Caco-2 (cell line): ENCODE data around the gene KLHL12. TPM values are rescaled to one million over a fixed set of nuclear protein-coding genes. Genes with fewer than 3 reads are reported as not detected.

Experiments used
- BruUV-seq: library from RNA; stranded (reverse); fragments of 400-500 nt; replicated peaks from 2 replicates; lab custom pipeline; 2021; lab: Mats Ljungman, UMichigan
- CTCF ChIA-PET: fragments of 300-600 bp; sonication (Branson Sonifier 250); formaldehyde crosslinking; loops from one replicate; lab custom pipeline; 2022; ENCODE audit warnings: antibody characterized with exemption; lab: Charles Lee
- POLR2A ChIA-PET: fragments of 300-600 bp; sonication (Branson Sonifier 250); formaldehyde crosslinking; loops from one replicate; lab custom pipeline; 2022; ENCODE audit warnings: antibody characterized with exemption; lab: Charles Lee
- DNase-seq, 2 experiments: peaks; one replicate each; pipeline versions ENCODE4 v3.0.0 to v3.0.0-alpha.2; 2020 to 2022
- H3K27me3 ChIP-seq: replicated peaks from 2 replicates; pipeline ENCODE4 v1.6.0; 2011; ENCODE audit warnings: low read length; ENCODE audit not compliant: control insufficient read depth, insufficient read depth
- H3K36me3 ChIP-seq: 2 replicates; pipeline ENCODE4 v1.5.1; 2011; ENCODE audit warnings: low read length; ENCODE audit not compliant: control insufficient read depth, insufficient read depth
- H3K4me1 ChIP-seq: fragments of 250-450 bp; sonication (Bioruptor Pico); 2 replicates; pipeline ENCODE4 v1.5.1; 2020; ENCODE audit warnings: mild to moderate bottlenecking
- H3K4me3 ChIP-seq: 2 replicates; pipeline ENCODE4 v1.5.1; 2011; ENCODE audit warnings: low read depth, mild to moderate bottlenecking, control low read depth, low read length
- H3K9me3 ChIP-seq: fragments of 250-450 bp; sonication (Bioruptor Pico); 2 replicates; pipeline ENCODE4 v1.5.1; 2020; ENCODE audit warnings: mild to moderate bottlenecking, moderate library complexity
- H3K27ac Mint-ChIP-seq: one replicate; pipeline ENCODE4 v1.8.0; 2022; ENCODE audit warnings: mixed read lengths; ENCODE audit not compliant: unreplicated experiment
- H3K27me3 Mint-ChIP-seq: one replicate; pipeline ENCODE4 v1.8.0; 2022; ENCODE audit warnings: mixed read lengths; ENCODE audit not compliant: insufficient read depth, unreplicated experiment
- H3K36me3 Mint-ChIP-seq: one replicate; pipeline ENCODE4 v1.8.0; 2022; ENCODE audit warnings: mild to moderate bottlenecking, mixed read lengths; ENCODE audit not compliant: insufficient read depth, unreplicated experiment
- H3K4me1 Mint-ChIP-seq: one replicate; pipeline ENCODE4 v1.8.0; 2022; ENCODE audit warnings: low read depth, mixed read lengths; ENCODE audit not compliant: unreplicated experiment
- H3K4me3 Mint-ChIP-seq: one replicate; pipeline ENCODE4 v1.8.0; 2022; ENCODE audit warnings: mild to moderate bottlenecking, moderate library complexity, mixed read lengths; ENCODE audit not compliant: unreplicated experiment
- H3K9me3 Mint-ChIP-seq: one replicate; pipeline ENCODE4 v1.8.0; 2022; ENCODE audit warnings: mixed read lengths; ENCODE audit not compliant: unreplicated experiment
- intact Hi-C: fragments of 100-400 bp; cut with micrococcal nuclease; formaldehyde crosslinking; loops from one replicate; pipeline ENCODE4 v1.10.0; 2022; ENCODE audit not compliant: unreplicated experiment
- total RNA-seq: library from RNA; stranded (reverse); gene quantifications from 2 replicates; pipeline ENCODE4 v1.2.3, GENCODE V29; 2022
- TF ChIP-seq, protein P1 (sequence below), 2 experiments: fragments of 200-600 bp in 1 of 2; IDR thresholded peaks; 1 replicate in 1 of 2; 2 replicates in 1 of 2; pipeline versions ENCODE4 v1.5.1 to v1.8.0; 2011 to 2022; ENCODE audit warnings: antibody characterized with exemption in 1 of 2, control low read depth in 1 of 2, inconsistent platforms in 1 of 2, low read depth in 1 of 2, low read length in 1 of 2, mild to moderate bottlenecking in 1 of 2, moderate library complexity in 1 of 2; ENCODE audit not compliant: insufficient read depth in 1 of 2, severe bottlenecking in 1 of 2, unreplicated experiment in 1 of 2

The KLHL12 gene
- total RNA-seq, 1 experiment from 2014 or later = 23.6 TPM

DNA sequence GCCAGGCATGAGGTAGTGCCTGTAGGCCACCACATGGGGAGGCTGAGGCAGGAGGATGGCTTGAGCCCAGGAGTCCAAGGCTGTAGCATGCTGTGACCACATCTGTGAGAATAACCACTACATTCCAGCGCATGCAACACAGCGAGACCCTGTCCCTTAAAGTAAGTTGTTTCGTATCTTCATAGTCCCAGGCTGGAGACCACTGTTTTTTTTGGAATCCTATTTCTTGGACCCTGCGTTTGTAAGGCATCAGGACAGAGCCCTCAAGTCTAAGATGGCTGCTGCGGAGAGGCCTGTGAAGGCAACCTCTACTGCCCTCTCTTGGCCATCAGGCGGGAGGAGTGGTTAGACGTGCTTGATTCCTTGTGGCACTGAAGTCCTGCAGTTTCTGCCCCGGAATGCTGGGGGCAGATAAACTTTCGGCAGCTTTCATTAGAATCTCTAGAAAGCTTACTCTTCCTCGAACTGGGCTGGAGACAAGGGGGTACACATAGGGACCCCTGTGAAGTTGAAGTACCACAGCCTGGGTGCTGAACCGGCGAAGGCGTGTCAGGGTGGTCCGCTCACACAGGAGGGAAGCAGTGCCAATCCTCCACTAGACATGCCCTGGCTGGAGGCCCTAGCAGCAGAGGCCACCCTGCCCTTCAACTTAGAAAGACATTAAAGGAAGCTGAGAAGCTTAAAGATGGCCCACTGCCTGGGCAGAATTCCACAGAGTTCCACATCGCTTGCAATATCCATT is 74.7 kb downstream of the KLHL12 start:
- H3K36me3 Mint-ChIP-seq = peaks cover 44% of the 10 kb centered on the region
- H3K4me1 Mint-ChIP-seq = peaks cover 20% of the 10 kb centered on the region
- CTCF ChIA-PET = no interaction called here
- TF ChIP-seq, protein P1, sequence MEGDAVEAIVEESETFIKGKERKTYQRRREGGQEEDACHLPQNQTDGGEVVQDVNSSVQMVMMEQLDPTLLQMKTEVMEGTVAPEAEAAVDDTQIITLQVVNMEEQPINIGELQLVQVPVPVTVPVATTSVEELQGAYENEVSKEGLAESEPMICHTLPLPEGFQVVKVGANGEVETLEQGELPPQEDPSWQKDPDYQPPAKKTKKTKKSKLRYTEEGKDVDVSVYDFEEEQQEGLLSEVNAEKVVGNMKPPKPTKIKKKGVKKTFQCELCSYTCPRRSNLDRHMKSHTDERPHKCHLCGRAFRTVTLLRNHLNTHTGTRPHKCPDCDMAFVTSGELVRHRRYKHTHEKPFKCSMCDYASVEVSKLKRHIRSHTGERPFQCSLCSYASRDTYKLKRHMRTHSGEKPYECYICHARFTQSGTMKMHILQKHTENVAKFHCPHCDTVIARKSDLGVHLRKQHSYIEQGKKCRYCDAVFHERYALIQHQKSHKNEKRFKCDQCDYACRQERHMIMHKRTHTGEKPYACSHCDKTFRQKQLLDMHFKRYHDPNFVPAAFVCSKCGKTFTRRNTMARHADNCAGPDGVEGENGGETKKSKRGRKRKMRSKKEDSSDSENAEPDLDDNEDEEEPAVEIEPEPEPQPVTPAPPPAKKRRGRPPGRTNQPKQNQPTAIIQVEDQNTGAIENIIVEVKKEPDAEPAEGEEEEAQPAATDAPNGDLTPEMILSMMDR (IDR thresholded peaks at IDR 0.05; ENCODE audit: insufficient read depth in 1 of 2, low read depth in 1 of 2, low read length in 1 of 2, severe bottlenecking in 1 of 2, unreplicated experiment in 1 of 2) = peak; percentile 40 to 78
- peaks cover 18% of the 10 kb centered on the region for H3K36me3 ChIP-seq
- H3K4me3 Mint-ChIP-seq = no peak overlapping the region
- H3K9me3 ChIP-seq = no peaks in the 10 kb centered on the region
- POLR2A ChIA-PET = interaction anchor here (0.7 to 1.5 kb wide), 2 partner anchors 9 to 87 kb away, joined by 3 to 9 read pairs; no protein-coding TSS in a partner anchor
- H3K9me3 Mint-ChIP-seq = no peaks in the 10 kb centered on the region
- no peaks in the 10 kb centered on the region for H3K27me3 ChIP-seq
- no peak overlapping the region for H3K27ac Mint-ChIP-seq
- DNase-seq = peak; percentile 71 to 73
- H3K27me3 Mint-ChIP-seq = no peaks in the 10 kb centered on the region
- H3K4me1 ChIP-seq = peaks cover 20% of the 10 kb centered on the region
- no peak overlapping the region for H3K4me3 ChIP-seq
- no TSS peak for BruUV-seq
- intact Hi-C loops = loop anchor here (1.0 to 2.0 kb wide), 2 partner anchors 41 to 92 kb away; no protein-coding TSS in a partner anchor

DNA sequence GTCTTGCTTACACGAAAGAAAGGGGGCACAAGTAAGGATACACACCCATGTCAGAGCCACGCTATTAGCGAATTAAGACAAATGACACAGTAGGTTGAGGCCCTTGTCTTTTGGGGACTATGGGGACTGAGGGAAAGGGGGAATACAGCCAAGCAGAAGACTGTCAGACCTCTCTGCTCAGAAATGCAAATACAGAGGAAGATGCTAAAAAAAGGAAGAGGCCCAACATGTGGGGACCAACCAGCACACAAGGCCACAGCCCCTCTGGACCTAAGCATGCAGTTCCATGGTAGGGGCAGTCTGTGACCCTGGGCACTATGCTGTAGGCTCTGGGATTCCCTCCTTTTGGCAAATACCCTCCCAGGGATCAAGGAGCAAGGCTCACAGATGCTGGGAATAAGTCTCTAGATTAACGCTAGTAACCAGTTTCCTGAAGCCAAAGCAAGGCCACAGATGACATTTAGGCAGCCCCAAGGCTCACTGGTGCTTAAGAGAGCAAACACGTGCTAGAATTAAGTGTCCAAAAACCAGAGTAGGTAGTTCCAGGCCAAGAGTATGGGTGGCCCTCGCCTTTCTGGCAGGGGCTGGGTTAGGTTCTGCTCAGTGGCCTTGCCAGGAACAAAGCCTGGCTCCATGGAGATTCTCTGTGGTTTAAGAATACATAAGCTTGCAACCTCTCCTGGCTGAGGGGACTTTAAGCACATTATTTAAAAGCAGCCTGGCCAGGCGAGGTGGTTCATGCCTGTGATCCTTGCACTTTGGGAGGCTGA is 76.3 kb downstream of the KLHL12 start:
- Mint-ChIP-seq H3K36me3 (peaks cover 28% of the 10 kb centered on the region), H3K27ac (no peak overlapping the region), H3K9me3 (no peaks in the 10 kb centered on the region), H3K4me1 (peaks cover 7% of the 10 kb centered on the region), H3K4me3 (no peak overlapping the region), H3K27me3 (no peaks in the 10 kb centered on the region)
- no peak overlapping the region for H3K4me3 ChIP-seq
- ChIA-PET POLR2A (no interaction called here), CTCF (interaction anchor here (0.6 to 1.0 kb wide), 2 partner anchors 204 to 422 kb away, joined by 4 to 8 read pairs; no protein-coding TSS in a partner anchor)
- no peaks in the 10 kb centered on the region for H3K27me3 ChIP-seq
- TF ChIP-seq, protein P1 (IDR thresholded peaks at IDR 0.05; ENCODE audit: insufficient read depth in 1 of 2, low read depth in 1 of 2, low read length in 1 of 2, severe bottlenecking in 1 of 2, unreplicated experiment in 1 of 2) = no peak
- H3K36me3 ChIP-seq = peaks cover 14% of the 10 kb centered on the region
- H3K9me3 ChIP-seq = no peaks in the 10 kb centered on the region
- H3K4me1 ChIP-seq = peaks cover 8% of the 10 kb centered on the region
- intact Hi-C loops = no loop called here
- no peak for DNase-seq
- BruUV-seq = no TSS peak

DNA sequence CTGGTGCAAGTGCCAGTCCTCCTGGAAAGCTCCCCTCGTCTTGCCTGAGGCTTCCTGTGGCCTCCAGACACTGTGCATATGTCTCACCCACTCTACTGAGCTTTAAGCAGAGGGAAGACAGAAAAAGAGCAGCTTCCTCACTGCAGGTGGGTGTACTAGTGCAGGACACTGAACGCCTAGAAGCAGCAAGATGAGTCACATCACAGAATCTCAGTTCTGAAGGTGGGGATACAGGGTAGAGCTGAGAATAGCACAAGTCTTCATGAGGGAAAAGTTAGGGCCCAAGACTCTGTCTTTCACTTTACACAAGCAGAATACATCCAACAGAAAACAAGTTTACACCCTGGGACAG is 78.9 kb downstream of the KLHL12 start:
- no peaks in the 10 kb centered on the region for H3K9me3 ChIP-seq
- ChIA-PET CTCF (no interaction called here), POLR2A (no interaction called here)
- H3K27me3 ChIP-seq = no peaks in the 10 kb centered on the region
- TF ChIP-seq, protein P1 (IDR thresholded peaks at IDR 0.05; ENCODE audit: insufficient read depth in 1 of 2, low read depth in 1 of 2, low read length in 1 of 2, severe bottlenecking in 1 of 2, unreplicated experiment in 1 of 2) = no peak
- peaks cover 7% of the 10 kb centered on the region for H3K4me1 Mint-ChIP-seq
- no peaks in the 10 kb centered on the region for H3K9me3 Mint-ChIP-seq
- no peaks in the 10 kb centered on the region for H3K27me3 Mint-ChIP-seq
- H3K27ac Mint-ChIP-seq = no peak overlapping the region
- no peaks in the 10 kb centered on the region for H3K4me1 ChIP-seq
- no peak for DNase-seq
- peaks cover 22% of the 10 kb centered on the region for H3K36me3 Mint-ChIP-seq
- peaks cover 9% of the 10 kb centered on the region for H3K36me3 ChIP-seq
- intact Hi-C loops = no loop called here
- no TSS peak for BruUV-seq
- no peak overlapping the region for H3K4me3 ChIP-seq
- no peak overlapping the region for H3K4me3 Mint-ChIP-seq
